Measurements from ENCODE around the gene MAP3K2.

The MAP3K2 gene

GRCh38 chr2:127429291-127429690, 41.5 kb upstream of the MAP3K2 start:
- CTCF ChIA-PET: interaction anchor here (0.5 to 1.4 kb wide), 3 partner anchors 13 to 76 kb away, joined by 3 to 4 read pairs (median 3); no protein-coding TSS in a partner anchor
- H3K4me3 ChIP-seq (ENCODE audit: low read depth, low read length): no peak overlapping the region

GRCh38 chr2:127428815-127429109, 41.0 kb upstream of the MAP3K2 start:
- TF ChIP-seq ZNF391 (tag by site-specific recombination; IDR thresholded peaks at IDR 0.05; ENCODE audit: borderline replicate concordance, low read depth) (no peak), ZNF114 (tag by site-specific recombination; IDR thresholded peaks at IDR 0.05) (no peak), ZNF623 (tag by site-specific recombination; IDR thresholded peaks at IDR 0.05) (no peak), MYNN (tag by site-specific recombination; IDR thresholded peaks at IDR 0.05; ENCODE audit: borderline replicate concordance) (no peak), ZNF776 (tag by site-specific recombination; IDR thresholded peaks at IDR 0.05; ENCODE audit: borderline replicate concordance) (no peak), ZBTB7A (tag by site-specific recombination; IDR thresholded peaks at IDR 0.05; ENCODE audit: low read depth) (no peak), SCRT2 (tag by site-specific recombination; IDR thresholded peaks at IDR 0.05) (0 out of 2 replicates have a peak, but pooled peaks have one; percentile 9)
- Histone ChIP-seq H3K9me3 (ENCODE audit: control insufficient read depth, insufficient read depth, low read depth, low read length) (no peaks in the 10 kb centered on the region), H3K4me3 (ENCODE audit: low read depth, low read length) (no peak overlapping the region), H3K36me3 (ENCODE audit: control insufficient read depth in 2 of 2, insufficient read depth in 1 of 2, low read length in 2 of 2) (no peaks in the 10 kb centered on the region), H3K4me1 (ENCODE audit: control insufficient read depth, insufficient read depth, low read length) (no peaks in the 10 kb centered on the region), H3K27ac (ENCODE audit: extremely low read depth, low read depth, low read length) (no peak overlapping the region)
- CTCF ChIA-PET: interaction anchor here (0.6 to 1.4 kb wide), 3 partner anchors 13 to 131 kb away, joined by 3 to 4 read pairs (median 3); no protein-coding TSS in a partner anchor
- POLR2A ChIA-PET: no interaction called here

More at GRCh38 chr2:127429291-127429690, 41.5 kb upstream of the MAP3K2 start:
- no peak overlapping the region for H3K27ac ChIP-seq (ENCODE audit: extremely low read depth, low read depth, low read length)
- TF ChIP-seq PRDM10 (tag by site-specific recombination; IDR thresholded peaks at IDR 0.05) (peak; percentile 21; the same call in 1 of the 2 replicates), ZNF837 (tag by site-specific recombination; IDR thresholded peaks at IDR 0.05) (no peak)
- no peaks in the 10 kb centered on the region for H3K9me3 ChIP-seq (ENCODE audit: control insufficient read depth, insufficient read depth, low read depth, low read length)
- H3K4me1 ChIP-seq (ENCODE audit: control insufficient read depth, insufficient read depth, low read length): no peaks in the 10 kb centered on the region
- POLR2A ChIA-PET: no interaction called here
- no peaks in the 10 kb centered on the region for H3K36me3 ChIP-seq (ENCODE audit: control insufficient read depth in 2 of 2, insufficient read depth in 1 of 2, low read length in 2 of 2)

- H3K27ac ChIP-seq (ENCODE audit: extremely low read depth, low read depth, low read length): no peak overlapping the region
- no peaks in the 10 kb centered on the region for H3K4me1 ChIP-seq (ENCODE audit: control insufficient read depth, insufficient read depth, low read length)
- POLR2A ChIA-PET: no interaction called here
- TF ChIP-seq GLIS1 (tag by site-specific recombination; IDR thresholded peaks at IDR 0.05): no peak
- TF ChIP-seq ZBTB44 (tag by site-specific recombination; IDR thresholded peaks at IDR 0.05): no peak
- no peak for TF ChIP-seq ZNF660 (tag by site-specific recombination; IDR thresholded peaks at IDR 0.05)
- TF ChIP-seq ZNF768 (tag by site-specific recombination; IDR thresholded peaks at IDR 0.05): no peak
- no peak for TF ChIP-seq ZNF76 (tag by site-specific recombination; IDR thresholded peaks at IDR 0.05; ENCODE audit: borderline replicate concordance, low read depth)
- no peak for TF ChIP-seq ZNF157 (tag by site-specific recombination; IDR thresholded peaks at IDR 0.05)
- TF ChIP-seq ZNF530 (tag by site-specific recombination; IDR thresholded peaks at IDR 0.05; ENCODE audit: low read depth): no peak
- no peak for TF ChIP-seq ATF2 (tag by site-specific recombination; IDR thresholded peaks at IDR 0.05; ENCODE audit: low read depth)
- TF ChIP-seq ZNF266 (tag by site-specific recombination; IDR thresholded peaks at IDR 0.05; ENCODE audit: low read depth): no peak
- TF ChIP-seq ZEB2 (tag by site-specific recombination; IDR thresholded peaks at IDR 0.05): no peak
- no peak for TF ChIP-seq WT1 (tag by site-specific recombination; IDR thresholded peaks at IDR 0.05)
- TF ChIP-seq TRIM28 (IDR thresholded peaks at IDR 0.05; ENCODE audit: borderline replicate concordance, low read length): no peak
- TF ChIP-seq ZBTB8A (tag by site-specific recombination; IDR thresholded peaks at IDR 0.05): no peak
- no peaks in the 10 kb centered on the region for H3K9me3 ChIP-seq (ENCODE audit: control insufficient read depth, insufficient read depth, low read depth, low read length)
- no peaks in the 10 kb centered on the region for H3K36me3 ChIP-seq (ENCODE audit: control insufficient read depth in 2 of 2, insufficient read depth in 1 of 2, low read length in 2 of 2)
- CTCF ChIA-PET: interaction anchor here (0.6 to 1.3 kb wide), 2 partner anchors 12 to 130 kb away, joined by 3 read pairs; no protein-coding TSS in a partner anchor
- H3K4me3 ChIP-seq (ENCODE audit: low read depth, low read length): no peak overlapping the region
Observed at GRCh38 chr2:127428057-127428814, 40.5 kb upstream of the MAP3K2 start.
